Measurements from ENCODE around the gene SDK1. TPM values are rescaled to one million over a fixed set of nuclear protein-coding genes. Genes with fewer than 3 reads are reported as not detected.

The SDK1 gene
- total RNA-seq, 1 experiment from 2014 or later, result 9.3 TPM

DNA sequence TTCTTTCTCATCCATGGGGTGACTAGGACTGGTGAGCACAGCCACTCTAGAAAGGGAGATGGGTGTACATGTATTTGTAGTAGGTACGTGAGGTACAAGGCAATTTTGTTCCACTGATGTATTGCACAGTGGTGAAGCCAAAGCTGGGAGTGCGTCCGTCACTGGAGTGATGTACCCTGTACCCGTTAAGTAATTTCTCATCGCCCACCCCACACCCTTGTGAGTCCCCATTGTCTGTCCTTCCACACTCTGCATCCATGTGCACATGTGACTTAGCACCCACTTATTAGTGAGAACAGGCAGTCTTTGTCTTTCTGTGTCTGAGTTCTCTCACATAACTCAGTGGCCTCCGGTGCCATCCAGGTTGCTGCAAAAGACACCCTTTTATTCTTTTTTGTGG lies 658.3 kb downstream of the SDK1 start:
- H3K27ac Mint-ChIP-seq, result no peak overlapping the region
- no peak overlapping the region for H3K4me3 Mint-ChIP-seq
- H3K9me3 Mint-ChIP-seq, result no peaks in the 10 kb centered on the region
- CTCF ChIA-PET, result no interaction called here
- TF ChIP-seq CREB1 (CRISPR knock-in tag; IDR thresholded peaks at IDR 0.05) (no peak), RELA (CRISPR knock-in tag; IDR thresholded peaks at IDR 0.05; ENCODE audit: borderline replicate concordance) (no peak), EMX1 (CRISPR knock-in tag; IDR thresholded peaks at IDR 0.05) (no peak), KAT7 (CRISPR knock-in tag; IDR thresholded peaks at IDR 0.05; ENCODE audit: borderline replicate concordance) (no peak), SMAD4 (CRISPR knock-in tag; IDR thresholded peaks at IDR 0.05) (no peak), NFATC4 (CRISPR knock-in tag; IDR thresholded peaks at IDR 0.05) (no peak), TEAD4 (CRISPR knock-in tag; IDR thresholded peaks at IDR 0.05) (no peak), NFYB (CRISPR knock-in tag; conservative IDR thresholded peaks at IDR 0.05; ENCODE audit: low read depth) (no peak)
- TF ChIP-seq, protein P1, sequence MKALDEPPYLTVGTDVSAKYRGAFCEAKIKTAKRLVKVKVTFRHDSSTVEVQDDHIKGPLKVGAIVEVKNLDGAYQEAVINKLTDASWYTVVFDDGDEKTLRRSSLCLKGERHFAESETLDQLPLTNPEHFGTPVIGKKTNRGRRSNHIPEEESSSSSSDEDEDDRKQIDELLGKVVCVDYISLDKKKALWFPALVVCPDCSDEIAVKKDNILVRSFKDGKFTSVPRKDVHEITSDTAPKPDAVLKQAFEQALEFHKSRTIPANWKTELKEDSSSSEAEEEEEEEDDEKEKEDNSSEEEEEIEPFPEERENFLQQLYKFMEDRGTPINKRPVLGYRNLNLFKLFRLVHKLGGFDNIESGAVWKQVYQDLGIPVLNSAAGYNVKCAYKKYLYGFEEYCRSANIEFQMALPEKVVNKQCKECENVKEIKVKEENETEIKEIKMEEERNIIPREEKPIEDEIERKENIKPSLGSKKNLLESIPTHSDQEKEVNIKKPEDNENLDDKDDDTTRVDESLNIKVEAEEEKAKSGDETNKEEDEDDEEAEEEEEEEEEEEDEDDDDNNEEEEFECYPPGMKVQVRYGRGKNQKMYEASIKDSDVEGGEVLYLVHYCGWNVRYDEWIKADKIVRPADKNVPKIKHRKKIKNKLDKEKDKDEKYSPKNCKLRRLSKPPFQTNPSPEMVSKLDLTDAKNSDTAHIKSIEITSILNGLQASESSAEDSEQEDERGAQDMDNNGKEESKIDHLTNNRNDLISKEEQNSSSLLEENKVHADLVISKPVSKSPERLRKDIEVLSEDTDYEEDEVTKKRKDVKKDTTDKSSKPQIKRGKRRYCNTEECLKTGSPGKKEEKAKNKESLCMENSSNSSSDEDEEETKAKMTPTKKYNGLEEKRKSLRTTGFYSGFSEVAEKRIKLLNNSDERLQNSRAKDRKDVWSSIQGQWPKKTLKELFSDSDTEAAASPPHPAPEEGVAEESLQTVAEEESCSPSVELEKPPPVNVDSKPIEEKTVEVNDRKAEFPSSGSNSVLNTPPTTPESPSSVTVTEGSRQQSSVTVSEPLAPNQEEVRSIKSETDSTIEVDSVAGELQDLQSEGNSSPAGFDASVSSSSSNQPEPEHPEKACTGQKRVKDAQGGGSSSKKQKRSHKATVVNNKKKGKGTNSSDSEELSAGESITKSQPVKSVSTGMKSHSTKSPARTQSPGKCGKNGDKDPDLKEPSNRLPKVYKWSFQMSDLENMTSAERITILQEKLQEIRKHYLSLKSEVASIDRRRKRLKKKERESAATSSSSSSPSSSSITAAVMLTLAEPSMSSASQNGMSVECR (CRISPR knock-in tag; IDR thresholded peaks at IDR 0.05; ENCODE audit: borderline replicate concordance), result no peak
- TF ChIP-seq, protein P2, sequence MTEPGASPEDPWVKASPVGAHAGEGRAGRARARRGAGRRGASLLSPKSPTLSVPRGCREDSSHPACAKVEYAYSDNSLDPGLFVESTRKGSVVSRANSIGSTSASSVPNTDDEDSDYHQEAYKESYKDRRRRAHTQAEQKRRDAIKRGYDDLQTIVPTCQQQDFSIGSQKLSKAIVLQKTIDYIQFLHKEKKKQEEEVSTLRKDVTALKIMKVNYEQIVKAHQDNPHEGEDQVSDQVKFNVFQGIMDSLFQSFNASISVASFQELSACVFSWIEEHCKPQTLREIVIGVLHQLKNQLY (CRISPR knock-in tag; IDR thresholded peaks at IDR 0.05), result no peak
- TF ChIP-seq, protein P3, sequence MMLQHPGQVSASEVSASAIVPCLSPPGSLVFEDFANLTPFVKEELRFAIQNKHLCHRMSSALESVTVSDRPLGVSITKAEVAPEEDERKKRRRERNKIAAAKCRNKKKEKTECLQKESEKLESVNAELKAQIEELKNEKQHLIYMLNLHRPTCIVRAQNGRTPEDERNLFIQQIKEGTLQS (CRISPR knock-in tag; conservative IDR thresholded peaks at IDR 0.05), result no peak
- TF ChIP-seq, protein P4, sequence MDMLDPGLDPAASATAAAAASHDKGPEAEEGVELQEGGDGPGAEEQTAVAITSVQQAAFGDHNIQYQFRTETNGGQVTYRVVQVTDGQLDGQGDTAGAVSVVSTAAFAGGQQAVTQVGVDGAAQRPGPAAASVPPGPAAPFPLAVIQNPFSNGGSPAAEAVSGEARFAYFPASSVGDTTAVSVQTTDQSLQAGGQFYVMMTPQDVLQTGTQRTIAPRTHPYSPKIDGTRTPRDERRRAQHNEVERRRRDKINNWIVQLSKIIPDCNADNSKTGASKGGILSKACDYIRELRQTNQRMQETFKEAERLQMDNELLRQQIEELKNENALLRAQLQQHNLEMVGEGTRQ (CRISPR knock-in tag; IDR thresholded peaks at IDR 0.05), result no peak
- TF ChIP-seq, protein P5, sequence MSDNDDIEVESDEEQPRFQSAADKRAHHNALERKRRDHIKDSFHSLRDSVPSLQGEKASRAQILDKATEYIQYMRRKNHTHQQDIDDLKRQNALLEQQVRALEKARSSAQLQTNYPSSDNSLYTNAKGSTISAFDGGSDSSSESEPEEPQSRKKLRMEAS (CRISPR knock-in tag; IDR thresholded peaks at IDR 0.05), result no peak
- TF ChIP-seq, protein P6, sequence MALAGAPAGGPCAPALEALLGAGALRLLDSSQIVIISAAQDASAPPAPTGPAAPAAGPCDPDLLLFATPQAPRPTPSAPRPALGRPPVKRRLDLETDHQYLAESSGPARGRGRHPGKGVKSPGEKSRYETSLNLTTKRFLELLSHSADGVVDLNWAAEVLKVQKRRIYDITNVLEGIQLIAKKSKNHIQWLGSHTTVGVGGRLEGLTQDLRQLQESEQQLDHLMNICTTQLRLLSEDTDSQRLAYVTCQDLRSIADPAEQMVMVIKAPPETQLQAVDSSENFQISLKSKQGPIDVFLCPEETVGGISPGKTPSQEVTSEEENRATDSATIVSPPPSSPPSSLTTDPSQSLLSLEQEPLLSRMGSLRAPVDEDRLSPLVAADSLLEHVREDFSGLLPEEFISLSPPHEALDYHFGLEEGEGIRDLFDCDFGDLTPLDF (CRISPR knock-in tag; IDR thresholded peaks at IDR 0.05), result no peak
- TF ChIP-seq, protein P7, sequence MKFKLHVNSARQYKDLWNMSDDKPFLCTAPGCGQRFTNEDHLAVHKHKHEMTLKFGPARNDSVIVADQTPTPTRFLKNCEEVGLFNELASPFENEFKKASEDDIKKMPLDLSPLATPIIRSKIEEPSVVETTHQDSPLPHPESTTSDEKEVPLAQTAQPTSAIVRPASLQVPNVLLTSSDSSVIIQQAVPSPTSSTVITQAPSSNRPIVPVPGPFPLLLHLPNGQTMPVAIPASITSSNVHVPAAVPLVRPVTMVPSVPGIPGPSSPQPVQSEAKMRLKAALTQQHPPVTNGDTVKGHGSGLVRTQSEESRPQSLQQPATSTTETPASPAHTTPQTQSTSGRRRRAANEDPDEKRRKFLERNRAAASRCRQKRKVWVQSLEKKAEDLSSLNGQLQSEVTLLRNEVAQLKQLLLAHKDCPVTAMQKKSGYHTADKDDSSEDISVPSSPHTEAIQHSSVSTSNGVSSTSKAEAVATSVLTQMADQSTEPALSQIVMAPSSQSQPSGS (CRISPR knock-in tag; IDR thresholded peaks at IDR 0.05; ENCODE audit: borderline replicate concordance, low read depth), result no peak
- TF ChIP-seq, protein P8, sequence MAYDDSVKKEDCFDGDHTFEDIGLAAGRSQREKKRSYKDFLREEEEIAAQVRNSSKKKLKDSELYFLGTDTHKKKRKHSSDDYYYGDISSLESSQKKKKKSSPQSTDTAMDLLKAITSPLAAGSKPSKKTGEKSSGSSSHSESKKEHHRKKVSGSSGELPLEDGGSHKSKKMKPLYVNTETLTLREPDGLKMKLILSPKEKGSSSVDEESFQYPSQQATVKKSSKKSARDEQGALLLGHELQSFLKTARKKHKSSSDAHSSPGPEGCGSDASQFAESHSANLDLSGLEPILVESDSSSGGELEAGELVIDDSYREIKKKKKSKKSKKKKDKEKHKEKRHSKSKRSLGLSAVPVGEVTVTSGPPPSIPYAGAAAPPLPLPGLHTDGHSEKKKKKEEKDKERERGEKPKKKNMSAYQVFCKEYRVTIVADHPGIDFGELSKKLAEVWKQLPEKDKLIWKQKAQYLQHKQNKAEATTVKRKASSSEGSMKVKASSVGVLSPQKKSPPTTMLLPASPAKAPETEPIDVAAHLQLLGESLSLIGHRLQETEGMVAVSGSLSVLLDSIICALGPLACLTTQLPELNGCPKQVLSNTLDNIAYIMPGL (CRISPR knock-in tag; IDR thresholded peaks at IDR 0.05), result no peak
- DNase-seq (ENCODE audit: low spot score), result no peak
- ATAC-seq, result no peak
- H3K4me1 Mint-ChIP-seq, result no peaks in the 10 kb centered on the region
- POLR2A ChIA-PET, result interaction anchor here (0.6 kb wide), 1 partner anchor 9 kb away, joined by 3 read pairs; no protein-coding TSS in a partner anchor
- H3K36me3 Mint-ChIP-seq, result no peaks in the 10 kb centered on the region
- H3K27me3 Mint-ChIP-seq (ENCODE audit: low read depth), result no peaks in the 10 kb centered on the region

Measured in WTC11 (cell line).